Activated T-helper 1 cell treated with Interleukin-2 at 50 U/mL for 16 hours (primary cell): Measurements from ENCODE around the gene TMPRSS3.

ENCODE experiments used
- DNase-seq: peaks from one replicate; pipeline ENCODE4 v3.0.0-alpha.2; 2020; ENCODE audit warnings: low read depth

Gene TMPRSS3

GRCh38 chr21:42331660-42332059, 64.2 kb downstream of the TMPRSS3 start:
- DNase-seq: no peak

- DNase-seq: no peak
Measured at GRCh38 chr21:42330380-42331371, 65.2 kb downstream of the TMPRSS3 start.

GRCh38 chr21:42324896-42325295, 71.0 kb downstream of the TMPRSS3 start:
- no peak for DNase-seq
